Prostate gland (tissue), 2 donors: ENCODE results near the gene SSX5.

Experiments used
- CTCF ChIP-seq, 4 experiments: fragments of 200-600 bp in 2 of 4; fragments of 450-650 bp in 2 of 4; sonication (generic) in 2 of 4; IDR thresholded peaks; 1 replicate in 3 of 4; 2 replicates in 1 of 4; pipeline ENCODE4 v1.5.1; 2016 to 2019; ENCODE audit warnings: antibody characterized with exemption in 4 of 4, mild to moderate bottlenecking in 2 of 4, moderate library complexity in 2 of 4
- POLR2A ChIP-seq: fragments of 450-650 bp; IDR thresholded peaks from one replicate; pipeline ENCODE4 v1.6.1; 2016; ENCODE audit warnings: antibody characterized with exemption, mild to moderate bottlenecking

- no peak for TF ChIP-seq POLR2A
- no peak for TF ChIP-seq CTCF (IDR thresholded peaks at IDR 0.05)
These were observed 41.8 kb downstream of the SSX5 start for GRCh38 chrX:48154796-48155195.
